ENCODE data around the gene MINPP1.

- TF ChIP-seq, protein P1, sequence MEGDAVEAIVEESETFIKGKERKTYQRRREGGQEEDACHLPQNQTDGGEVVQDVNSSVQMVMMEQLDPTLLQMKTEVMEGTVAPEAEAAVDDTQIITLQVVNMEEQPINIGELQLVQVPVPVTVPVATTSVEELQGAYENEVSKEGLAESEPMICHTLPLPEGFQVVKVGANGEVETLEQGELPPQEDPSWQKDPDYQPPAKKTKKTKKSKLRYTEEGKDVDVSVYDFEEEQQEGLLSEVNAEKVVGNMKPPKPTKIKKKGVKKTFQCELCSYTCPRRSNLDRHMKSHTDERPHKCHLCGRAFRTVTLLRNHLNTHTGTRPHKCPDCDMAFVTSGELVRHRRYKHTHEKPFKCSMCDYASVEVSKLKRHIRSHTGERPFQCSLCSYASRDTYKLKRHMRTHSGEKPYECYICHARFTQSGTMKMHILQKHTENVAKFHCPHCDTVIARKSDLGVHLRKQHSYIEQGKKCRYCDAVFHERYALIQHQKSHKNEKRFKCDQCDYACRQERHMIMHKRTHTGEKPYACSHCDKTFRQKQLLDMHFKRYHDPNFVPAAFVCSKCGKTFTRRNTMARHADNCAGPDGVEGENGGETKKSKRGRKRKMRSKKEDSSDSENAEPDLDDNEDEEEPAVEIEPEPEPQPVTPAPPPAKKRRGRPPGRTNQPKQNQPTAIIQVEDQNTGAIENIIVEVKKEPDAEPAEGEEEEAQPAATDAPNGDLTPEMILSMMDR (IDR thresholded peaks at IDR 0.05; ENCODE audit: low read depth, low read length, poor library complexity, severe bottlenecking), result no peak
- TF ChIP-seq EZH2phosphoT487 (IDR thresholded peaks at IDR 0.05; ENCODE audit: borderline replicate concordance, low read length), result no peak
Measured at GRCh38 chr10:87507879-87508483, 3.3 kb downstream of the MINPP1 start.
